Bronchial epithelial cell (primary cell): ENCODE data around the gene YPEL3. TPM values are rescaled to one million over a fixed set of nuclear protein-coding genes. Genes with fewer than 3 reads are reported as not detected.

Experiments
- DNase-seq: peaks from one replicate; pipeline ENCODE4 v3.0.0-alpha.2; 2010; ENCODE audit warnings: low read depth
- FAIRE-seq: peaks from 2 replicates; lab custom pipeline; 2011; peaks lifted over from hg19 to GRCh38; lab: Jason Lieb, UNC
- H3K27me3 ChIP-seq: 2 replicates; pipeline ENCODE4 v1.5.1; 2011; ENCODE audit warnings: low read length; ENCODE audit not compliant: control insufficient read depth, insufficient read depth
- H3K36me3 ChIP-seq: 2 replicates; pipeline ENCODE4 v1.5.1; 2011; ENCODE audit warnings: low read length; ENCODE audit not compliant: control insufficient read depth, insufficient read depth
- H3K4me3 ChIP-seq: 2 replicates; pipeline ENCODE4 v1.5.1; 2011; ENCODE audit warnings: mild to moderate bottlenecking, low read depth, low read length, control low read depth
- CTCF ChIP-seq: IDR thresholded peaks from 2 replicates; pipeline ENCODE4 v1.5.1; 2011; ENCODE audit warnings: mild to moderate bottlenecking, moderate library complexity, low read length, control low read depth, inconsistent platforms; ENCODE audit not compliant: insufficient read depth, severe bottlenecking
- total RNA-seq: library from RNA; depleted of rRNA; stranded (reverse); fragments of >200 nt; gene quantifications from 2 replicates; pipeline ENCODE4 v1.2.1, GENCODE V29; 2014

The YPEL3 gene
- total RNA-seq = 3.7 and 7.4 TPM in 2 replicates

- peaks cover 4% of the 10 kb centered on the region for H3K36me3 ChIP-seq
- peak; percentile 72 for DNase-seq
- H3K4me3 ChIP-seq = peak within 1 kb of the TSS; percentile 43
- no peak for FAIRE-seq
- no peaks in the 10 kb centered on the region for H3K27me3 ChIP-seq
- no peak for TF ChIP-seq CTCF
These were observed at the start of gene YPEL3 for GRCh38 chr16:30096105-30096861. Gene YPEL3 (minus strand): TSS chr16:30096213. CDS start chr16:30095482, 731 bp downstream.

- DNase-seq (no peak), FAIRE-seq (no peak)
- Histone ChIP-seq H3K36me3 (no peaks in the 10 kb centered on the region), H3K27me3 (no peaks in the 10 kb centered on the region), H3K4me3 (no peak overlapping the region)
- no peak for TF ChIP-seq CTCF
These were observed 49.6 kb upstream of the YPEL3 start for GRCh38 chr16:30145657-30146056.

- no peak for TF ChIP-seq CTCF
- H3K27me3 ChIP-seq = no peaks in the 10 kb centered on the region
- DNase-seq (no peak), FAIRE-seq (no peak)
- H3K36me3 ChIP-seq = no peaks in the 10 kb centered on the region
- H3K4me3 ChIP-seq = no peak overlapping the region
These were observed 48.9 kb upstream of the YPEL3 start for GRCh38 chr16:30144917-30145316.

GRCh38 chr16:30144017-30144416, 48.0 kb upstream of the YPEL3 start:
- TF ChIP-seq CTCF = no peak
- no peaks in the 10 kb centered on the region for H3K27me3 ChIP-seq

GRCh38 chr16:30143347-30143702, 47.3 kb upstream of the YPEL3 start:
- DNase-seq = no peak
- H3K27me3 ChIP-seq = no peaks in the 10 kb centered on the region
- no peak overlapping the region for H3K4me3 ChIP-seq
- no peak for TF ChIP-seq CTCF
- no peaks in the 10 kb centered on the region for H3K36me3 ChIP-seq
- FAIRE-seq = no peak

More at GRCh38 chr16:30144017-30144416, 48.0 kb upstream of the YPEL3 start:
- FAIRE-seq (no peak), DNase-seq (no peak)
- Histone ChIP-seq H3K36me3 (no peaks in the 10 kb centered on the region), H3K4me3 (no peak overlapping the region)
